Mesendoderm (in vitro differentiated cells): ENCODE data around the gene TMTC1.

Experiments used
- DNase-seq: peaks from one replicate; pipeline ENCODE4 v3.0.0; 2013
- H2AK5ac ChIP-seq: 2 replicates; pipeline ENCODE4 v1.6.1; 2013; ENCODE audit warnings: low read length, inconsistent platforms
- H2BK120ac ChIP-seq: 2 replicates; pipeline ENCODE4 v1.6.1; 2013; ENCODE audit warnings: low read depth, mild to moderate bottlenecking, low read length, moderate library complexity, mixed read lengths
- H2BK15ac ChIP-seq: replicated peaks from 2 replicates; pipeline ENCODE4 v1.6.1; 2013; ENCODE audit warnings: low read depth, mild to moderate bottlenecking, moderate library complexity
- H2BK5ac ChIP-seq: 2 replicates; pipeline ENCODE4 v1.6.1; 2013; ENCODE audit warnings: low read length, inconsistent platforms
- H3K18ac ChIP-seq: 2 replicates; pipeline ENCODE4 v1.6.1; 2013; ENCODE audit warnings: mild to moderate bottlenecking, low read length, mixed read lengths
- H3K23ac ChIP-seq: one replicate; pipeline ENCODE4 v1.6.1; 2013; ENCODE audit warnings: low read length
- H3K27ac ChIP-seq: 2 replicates; pipeline ENCODE4 v1.5.1; 2013; ENCODE audit warnings: low read depth, mild to moderate bottlenecking, inconsistent platforms, low read length, moderate library complexity
- H3K27me3 ChIP-seq: 2 replicates; pipeline ENCODE4 v1.6.1; 2013; ENCODE audit warnings: low read length, control low read depth, mild to moderate bottlenecking, inconsistent platforms; ENCODE audit not compliant: insufficient read depth, poor library complexity
- H3K36me3 ChIP-seq: 2 replicates; pipeline ENCODE4 v1.6.1; 2013; ENCODE audit warnings: low read length, inconsistent platforms; ENCODE audit not compliant: control insufficient read depth, insufficient read depth
- H3K4ac ChIP-seq: one replicate; pipeline ENCODE4 v1.6.1; 2013; ENCODE audit warnings: low read depth, mild to moderate bottlenecking, low read length, moderate library complexity
- H3K4me1 ChIP-seq: 2 replicates; pipeline ENCODE4 v1.6.1; 2013; ENCODE audit warnings: low read depth, low read length, inconsistent platforms; ENCODE audit not compliant: control insufficient read depth
- H3K4me2 ChIP-seq: 2 replicates; pipeline ENCODE4 v1.6.1; 2013; ENCODE audit warnings: low read length
- H3K4me3 ChIP-seq: 2 replicates; pipeline ENCODE4 v1.5.1; 2013; ENCODE audit warnings: mild to moderate bottlenecking, low read length
- H3K56ac ChIP-seq: one replicate; pipeline ENCODE4 v1.6.1; 2013; ENCODE audit warnings: low read length
- H3K79me1 ChIP-seq: 2 replicates; pipeline ENCODE4 v1.6.1; 2013; ENCODE audit warnings: low read length, inconsistent platforms
- H3K79me2 ChIP-seq: 2 replicates; pipeline ENCODE4 v1.6.1; 2013; ENCODE audit warnings: mild to moderate bottlenecking, low read length; ENCODE audit not compliant: control insufficient read depth, insufficient read depth
- H3K9ac ChIP-seq: 2 replicates; pipeline ENCODE4 v1.6.1; 2013; ENCODE audit warnings: low read length, inconsistent platforms
- H4K5ac ChIP-seq: one replicate; pipeline ENCODE4 v1.6.1; 2013; ENCODE audit warnings: low read length
- H4K8ac ChIP-seq: one replicate; pipeline ENCODE4 v1.6.1; 2013; ENCODE audit warnings: low read depth, mild to moderate bottlenecking, control low read depth, low read length, moderate library complexity
- whole genome bisulfite sequencing: extraction: QIAGEN DNeasy Blood & Tissue Kit; methylation state at CpG from one replicate; pipeline ENCODE4 v1.1.7; 2013; ENCODE audit warnings: low lambda C conversion rate, missing lambda C conversion rate; ENCODE audit not compliant: insufficient coverage; ENCODE audit errors: extremely low coverage; 5-methylcytosine and 5-hydroxymethylcytosine counted together

Gene TMTC1

GRCh38 chr12:29741342-29742241, 42.1 kb downstream of the TMTC1 start:
- Histone ChIP-seq H3K79me2 (no peaks in the 10 kb centered on the region), H2BK5ac (no peak overlapping the region), H3K4ac (no peak overlapping the region), H2AK5ac (no peak overlapping the region), H3K27ac (no peak overlapping the region), H3K9ac (no peak overlapping the region), H3K23ac (no peak overlapping the region), H3K4me3 (no peak overlapping the region), H4K5ac (no peak overlapping the region), H3K4me2 (no peak overlapping the region), H2BK120ac (no peak overlapping the region), H3K4me1 (no peaks in the 10 kb centered on the region), H3K27me3 (no peaks in the 10 kb centered on the region), H3K18ac (no peak overlapping the region), H3K56ac (no peak overlapping the region), H3K36me3 (no peaks in the 10 kb centered on the region), H3K79me1 (peaks cover 3% of the 10 kb centered on the region), H4K8ac (no peak overlapping the region), H2BK15ac (no peak overlapping the region)
- DNase-seq = no peak
- no CpG with 5 or more reads among the region's 7 CpGs for WGBS

- H2AK5ac ChIP-seq = no peak overlapping the region
- H3K4me2 ChIP-seq = no peak overlapping the region
- no peak overlapping the region for H2BK120ac ChIP-seq
- no peak overlapping the region for H3K9ac ChIP-seq
- no peak overlapping the region for H3K4ac ChIP-seq
- no peak for DNase-seq
- no peak overlapping the region for H3K4me3 ChIP-seq
- no peak overlapping the region for H3K18ac ChIP-seq
- no peaks in the 10 kb centered on the region for H3K4me1 ChIP-seq
- H3K27ac ChIP-seq = no peak overlapping the region
- no peaks in the 10 kb centered on the region for H3K79me2 ChIP-seq
- H4K5ac ChIP-seq = no peak overlapping the region
- no peak overlapping the region for H3K56ac ChIP-seq
- H3K23ac ChIP-seq = no peak overlapping the region
- no peak overlapping the region for H2BK5ac ChIP-seq
- no peak overlapping the region for H2BK15ac ChIP-seq
- no peaks in the 10 kb centered on the region for H3K36me3 ChIP-seq
- H4K8ac ChIP-seq = no peak overlapping the region
- peaks cover 3% of the 10 kb centered on the region for H3K79me1 ChIP-seq
- no CpG with 5 or more reads among the region's 10 CpGs for WGBS
- H3K27me3 ChIP-seq = no peaks in the 10 kb centered on the region
Observed at GRCh38 chr12:29739279-29739991, 44.3 kb downstream of the TMTC1 start.

DNA sequence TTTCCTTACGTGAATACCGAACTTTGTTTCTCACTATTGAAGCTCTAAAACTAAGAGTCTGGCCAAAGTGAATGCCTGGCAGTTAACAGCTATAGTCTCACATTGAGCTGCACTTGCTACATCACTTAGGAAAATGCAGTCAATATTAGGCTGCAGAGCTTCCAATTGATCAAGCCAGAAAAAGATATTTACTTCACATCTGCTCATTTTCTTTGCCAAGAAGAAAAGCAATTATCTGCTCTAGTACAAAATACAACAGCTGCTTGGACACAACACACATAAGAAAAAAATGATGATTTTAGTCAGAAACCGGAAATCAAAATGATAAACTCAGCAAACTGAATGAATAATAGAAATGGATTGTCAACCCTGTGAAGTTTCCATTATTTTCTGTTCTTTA, 45.4 kb downstream of the TMTC1 start:
- no peak overlapping the region for H3K23ac ChIP-seq
- peaks cover 1% of the 10 kb centered on the region for H3K36me3 ChIP-seq
- H4K5ac ChIP-seq = no peak overlapping the region
- no peak for DNase-seq
- H3K4ac ChIP-seq = no peak overlapping the region
- H3K4me3 ChIP-seq = no peak overlapping the region
- H3K18ac ChIP-seq = no peak overlapping the region
- peaks cover 3% of the 10 kb centered on the region for H3K79me1 ChIP-seq
- H3K56ac ChIP-seq = no peak overlapping the region
- H4K8ac ChIP-seq = no peak overlapping the region
- no peak overlapping the region for H3K27ac ChIP-seq
- H3K79me2 ChIP-seq = no peaks in the 10 kb centered on the region
- H2BK120ac ChIP-seq = no peak overlapping the region
- H3K27me3 ChIP-seq = no peaks in the 10 kb centered on the region
- H3K4me2 ChIP-seq = no peak overlapping the region
- no peaks in the 10 kb centered on the region for H3K4me1 ChIP-seq
- no peak overlapping the region for H2BK5ac ChIP-seq
- WGBS = no CpG with 5 or more reads among the region's 3 CpGs
- no peak overlapping the region for H2AK5ac ChIP-seq
- no peak overlapping the region for H3K9ac ChIP-seq
- H2BK15ac ChIP-seq = no peak overlapping the region

GRCh38 chr12:29737644-29738043, 46.1 kb downstream of the TMTC1 start:
- Histone ChIP-seq H2BK5ac (no peak overlapping the region), H4K8ac (no peak overlapping the region), H3K9ac (no peak overlapping the region), H3K36me3 (peaks cover 1% of the 10 kb centered on the region), H4K5ac (no peak overlapping the region), H3K23ac (no peak overlapping the region), H3K56ac (no peak overlapping the region), H3K4me3 (no peak overlapping the region), H3K27me3 (no peaks in the 10 kb centered on the region), H2BK15ac (no peak overlapping the region), H2BK120ac (no peak overlapping the region), H3K79me2 (no peaks in the 10 kb centered on the region), H3K4ac (no peak overlapping the region), H3K4me1 (no peaks in the 10 kb centered on the region), H3K18ac (no peak overlapping the region), H3K4me2 (no peak overlapping the region), H3K27ac (no peak overlapping the region), H3K79me1 (peaks cover 3% of the 10 kb centered on the region), H2AK5ac (no peak overlapping the region)
- no peak for DNase-seq
- WGBS = no CpG with 5 or more reads among the region's 4 CpGs

DNA sequence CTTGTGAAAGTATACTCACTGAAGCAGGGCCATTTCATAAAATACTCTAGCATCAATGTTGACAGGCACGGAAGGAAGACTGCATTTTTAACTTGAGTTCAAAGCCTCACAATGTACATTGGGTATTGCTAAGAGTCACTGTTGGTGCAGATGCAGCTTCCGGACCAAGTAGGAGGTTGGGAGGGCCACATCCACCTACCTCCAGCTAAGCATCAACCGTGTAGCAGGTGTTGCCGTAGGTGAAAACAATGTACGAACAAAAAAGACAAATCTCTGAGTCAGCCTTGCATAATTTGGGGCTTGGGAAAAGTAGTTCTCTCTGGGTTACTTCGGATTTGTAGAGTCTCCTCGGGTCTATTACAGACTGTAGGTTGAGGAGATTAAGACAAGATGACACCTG, 48.1 kb downstream of the TMTC1 start:
- Histone ChIP-seq H4K5ac (no peak overlapping the region), H3K56ac (no peak overlapping the region), H3K4me1 (no peaks in the 10 kb centered on the region), H3K79me1 (peaks cover 3% of the 10 kb centered on the region), H4K8ac (no peak overlapping the region), H3K27ac (no peak overlapping the region), H3K9ac (no peak overlapping the region), H2BK5ac (no peak overlapping the region), H3K23ac (no peak overlapping the region), H2BK120ac (no peak overlapping the region), H3K36me3 (peaks cover 1% of the 10 kb centered on the region), H3K27me3 (no peaks in the 10 kb centered on the region), H3K4ac (no peak overlapping the region), H3K79me2 (no peaks in the 10 kb centered on the region), H2AK5ac (no peak overlapping the region), H3K18ac (no peak overlapping the region), H2BK15ac (no peak overlapping the region), H3K4me3 (no peak overlapping the region), H3K4me2 (no peak overlapping the region)
- no CpG with 5 or more reads among the region's 7 CpGs for WGBS
- DNase-seq = no peak
